Left colon (tissue), 2 donors: Measurements from ENCODE around the gene PARD3. TPM values are rescaled to one million over a fixed set of nuclear protein-coding genes. Genes with fewer than 3 reads are reported as not detected.

ENCODE experiments used
- ATAC-seq: fragments of 200-7000 bp; cut with Tn5 transposase; one replicate; pipeline ENCODE4 v1.9.1; 2020; ENCODE audit warnings: mild to moderate bottlenecking, moderate library complexity
- DNase-seq, 2 donors: peaks; one replicate each; pipeline ENCODE4 v3.0.0-alpha.2; 2020
- intact Hi-C, 2 donors: fragments of 100-400 bp; cut with DNase I in 1 of 2; cut with micrococcal nuclease in 1 of 2; formaldehyde crosslinking; loops; one replicate each; pipeline versions ENCODE4 v1.11.2 to v1.14.0; 2022; cut with DNase I, micrococcal nuclease
- total RNA-seq, 2 donors: library from RNA; stranded (reverse); fragmentation: NEBNext Ultra II Directional; extraction: Animal tissue kit (Norgen Biotek cat#: 25700); gene quantifications; one replicate each; pipeline ENCODE4 v1.2.1, GENCODE V29; 2021
- donor health status: DM: no; HTN: no; CAD: no.
- donor health status: DM: yes; HTN: yes; CAD: no.

The PARD3 gene
- total RNA-seq, 2 donors from 2014 or later: 45.5 to 52.9 TPM

GRCh38 chr10:34489411-34489810, 325.7 kb downstream of the PARD3 start:
- intact Hi-C loops: no loop called here
- no peak for DNase-seq
- no peak for ATAC-seq

- intact Hi-C loops: no loop called here
- no peak for DNase-seq
- ATAC-seq: no peak
These were observed 326.5 kb downstream of the PARD3 start for GRCh38 chr10:34488476-34489130.

- ATAC-seq (no peak), DNase-seq (no peak)
- intact Hi-C loops: no loop called here
These were observed 329.1 kb downstream of the PARD3 start for GRCh38 chr10:34486008-34486407.

GRCh38 chr10:34484164-34484563, 330.9 kb downstream of the PARD3 start:
- DNase-seq (no peak), ATAC-seq (no peak)
- intact Hi-C loops: no loop called here

GRCh38 chr10:34480345-34480744, 334.8 kb downstream of the PARD3 start:
- ATAC-seq (peak; percentile 79), DNase-seq (peak; percentile 22 to 40)
- intact Hi-C loops: no loop called here

GRCh38 chr10:34479520-34480179, 335.4 kb downstream of the PARD3 start:
- DNase-seq: peak; percentile 33 to 55
- ATAC-seq: peak; percentile 83
- intact Hi-C loops: no loop called here

GRCh38 chr10:34477249-34477648, 337.8 kb downstream of the PARD3 start:
- DNase-seq (no peak), ATAC-seq (peak; percentile 60)
- intact Hi-C loops: no loop called here

GRCh38 chr10:34476608-34477007, 338.5 kb downstream of the PARD3 start:
- intact Hi-C loops: no loop called here
- no peak for ATAC-seq
- no peak for DNase-seq

GRCh38 chr10:34475786-34476185, 339.3 kb downstream of the PARD3 start:
- DNase-seq: no peak
- intact Hi-C loops: no loop called here
- no peak for ATAC-seq

GRCh38 chr10:34475274-34475646, 339.8 kb downstream of the PARD3 start:
- intact Hi-C loops: no loop called here
- ATAC-seq: no peak

GRCh38 chr10:34474555-34475273, 340.4 kb downstream of the PARD3 start:
- DNase-seq: no peak
- no peak for ATAC-seq
- intact Hi-C loops: no loop called here

More at GRCh38 chr10:34475274-34475646, 339.8 kb downstream of the PARD3 start:
- DNase-seq: no peak

- DNase-seq: no peak
- ATAC-seq: peak; percentile 5
- intact Hi-C loops: no loop called here
These were observed 341.1 kb downstream of the PARD3 start for GRCh38 chr10:34474009-34474376.

- intact Hi-C loops: no loop called here
- ATAC-seq (peak; percentile 62), DNase-seq (no peak)
These were observed 341.7 kb downstream of the PARD3 start for GRCh38 chr10:34473174-34474008.

GRCh38 chr10:34470307-34470706, 344.8 kb downstream of the PARD3 start:
- intact Hi-C loops: no loop called here
- DNase-seq (no peak), ATAC-seq (no peak)

- DNase-seq (no peak), ATAC-seq (no peak)
- intact Hi-C loops: no loop called here
These were observed 345.6 kb downstream of the PARD3 start for GRCh38 chr10:34469446-34469845.

GRCh38 chr10:34467902-34468301, 347.2 kb downstream of the PARD3 start:
- intact Hi-C loops: no loop called here
- DNase-seq (no peak), ATAC-seq (no peak)

GRCh38 chr10:34467364-34467763, 347.7 kb downstream of the PARD3 start:
- no peak for ATAC-seq
- no peak for DNase-seq
- intact Hi-C loops: no loop called here

- DNase-seq: no peak
- no peak for ATAC-seq
- intact Hi-C loops: no loop called here
These were observed 349.4 kb downstream of the PARD3 start for GRCh38 chr10:34465678-34466077.

- intact Hi-C loops: no loop called here
These were observed 350.5 kb downstream of the PARD3 start for GRCh38 chr10:34464591-34464990.

More at GRCh38 chr10:34464591-34464990, 350.5 kb downstream of the PARD3 start:
- ATAC-seq (no peak), DNase-seq (no peak)
